SK-N-SH (cell line): ENCODE results near the gene C2CD4D. TPM values are rescaled to one million over a fixed set of nuclear protein-coding genes. Genes with fewer than 3 reads are reported as not detected.

Source experiments
- CTCF ChIA-PET: fragments of 300-600, 350-600 bp; formaldehyde crosslinking; extraction: SDS; loops from one replicate; lab custom pipeline; 2021; lab: Yijun Ruan, JAX
- POLR2A ChIA-PET: fragments of 350-600 bp; sonication (Branson Sonifier 250); formaldehyde crosslinking; extraction: SDS; loops from one replicate; lab custom pipeline; 2020; ENCODE audit warnings: antibody characterized with exemption, inconsistent platforms; lab: Yijun Ruan, JAX
- DNase-seq: peaks from one replicate; pipeline ENCODE4 v3.0.0; 2012
- H2AFZ ChIP-seq: fragments of 200-600 bp; sonication (generic); 2 replicates; pipeline ENCODE4 v1.8.1; 2016; ENCODE audit warnings: antibody characterized with exemption, mild to moderate bottlenecking, low read depth
- H3F3A ChIP-seq: fragments of 200-600 bp; sonication (generic); replicated peaks from 2 replicates; pipeline ENCODE3; 2016; ENCODE audit warnings: antibody characterized with exemption, mild to moderate bottlenecking; ENCODE audit not compliant: insufficient read depth
- H3K27ac ChIP-seq, 2 experiments: fragments of 200-500 bp in 1 of 2; fragments of 200-600 bp in 1 of 2; sonication (Bioruptor generic) in 1 of 2; sonication (generic), shearing (Covaris generic) in 1 of 2; 2 replicates each; pipeline versions ENCODE4 v1.5.1 to v1.6.1; 2014 to 2016; ENCODE audit warnings: low read depth in 2 of 2, inconsistent platforms in 1 of 2, low read length in 1 of 2, mild to moderate bottlenecking in 1 of 2, mixed read lengths in 1 of 2
- H3K27me3 ChIP-seq: fragments of 200-600 bp; sonication (generic), shearing (Covaris generic); 2 replicates; pipeline ENCODE4 v1.6.1; 2016; ENCODE audit warnings: mixed run types; ENCODE audit not compliant: insufficient read depth
- H3K36me3 ChIP-seq, 2 experiments: fragments of 200-500 bp in 1 of 2; fragments of 200-600 bp in 1 of 2; sonication (Bioruptor generic) in 1 of 2; sonication (generic) in 1 of 2; replicated peaks in 1 of 2; 2 replicates each; pipeline versions ENCODE3 to v1.5.1; 2014 to 2016; ENCODE audit warnings: low read length in 1 of 2, mild to moderate bottlenecking in 1 of 2; ENCODE audit not compliant: insufficient read depth in 2 of 2, control insufficient read depth in 1 of 2
- H3K4me1 ChIP-seq, 2 experiments: fragments of 200-500 bp in 1 of 2; fragments of 200-600 bp in 1 of 2; sonication (Bioruptor generic) in 1 of 2; sonication (generic), shearing (Covaris generic) in 1 of 2; 2 replicates each; pipeline versions ENCODE4 v1.5.1 to v1.6.1; 2014 to 2016; ENCODE audit warnings: low read depth in 1 of 2, low read length in 1 of 2, mixed run types in 1 of 2; ENCODE audit not compliant: insufficient read depth in 2 of 2, control insufficient read depth in 1 of 2
- H3K4me2 ChIP-seq: fragments of 200-600 bp; sonication (generic), shearing (Covaris generic); 2 replicates; pipeline ENCODE4 v1.6.1; 2017; ENCODE audit warnings: mixed run types
- H3K4me3 ChIP-seq, 2 experiments: fragments of 200-500 bp in 1 of 2; fragments of 200-600 bp in 1 of 2; sonication (Bioruptor generic) in 1 of 2; sonication (generic), shearing (Covaris generic) in 1 of 2; 2 replicates each; pipeline versions ENCODE4 v1.5.1 to v1.8.1; 2014 to 2016; ENCODE audit warnings: low read depth in 2 of 2, inconsistent platforms in 1 of 2, low read length in 1 of 2, mild to moderate bottlenecking in 1 of 2, mixed read lengths in 1 of 2, moderate library complexity in 1 of 2
- H3K79me2 ChIP-seq: fragments of 200-600 bp; sonication (generic); 2 replicates; pipeline ENCODE4 v1.8.1; 2017; ENCODE audit warnings: mild to moderate bottlenecking; ENCODE audit not compliant: insufficient read depth
- H3K9ac ChIP-seq: fragments of 200-600 bp; sonication (generic); 2 replicates; pipeline ENCODE4 v1.6.1; 2017; ENCODE audit warnings: mixed run types
- H3K9me2 ChIP-seq: fragments of 200-600 bp; sonication (generic); 2 replicates; pipeline ENCODE4 v1.6.1; 2017; ENCODE audit warnings: mixed run types
- H3K9me3 ChIP-seq: fragments of 200-600 bp; sonication (generic); 2 replicates; pipeline ENCODE4 v1.6.1; 2017; ENCODE audit warnings: mixed run types, mild to moderate bottlenecking, moderate library complexity
- H4K20me1 ChIP-seq: fragments of 200-600 bp; sonication (generic); 2 replicates; pipeline ENCODE4 v1.6.1; 2017; ENCODE audit warnings: mild to moderate bottlenecking, mixed run types; ENCODE audit not compliant: insufficient read depth
- ELF1 ChIP-seq: IDR thresholded peaks from 2 replicates; pipeline ENCODE4 v1.4.0; 2012
- EP300 ChIP-seq, 2 experiments: IDR thresholded peaks; 2 replicates each; pipeline versions ENCODE4 v1.4.0 to v1.6.1; 2012; ENCODE audit warnings: borderline replicate concordance in 1 of 2, low read depth in 1 of 2, low read length in 1 of 2
- FOSL2 ChIP-seq: IDR thresholded peaks from 2 replicates; pipeline ENCODE4 v1.4.0; 2012; ENCODE audit warnings: low read depth, mild to moderate bottlenecking, moderate library complexity, borderline replicate concordance
- FOXJ3 ChIP-seq: sonication (generic); formaldehyde crosslinking; IDR thresholded peaks from 2 replicates; pipeline ENCODE4 v1.5.1; 2020; ENCODE audit warnings: mild to moderate bottlenecking, missing genetic modification reagents
- GABPA ChIP-seq: IDR thresholded peaks from 2 replicates; pipeline ENCODE4 v1.4.0; 2012; ENCODE audit warnings: low read depth, mild to moderate bottlenecking
- GATA2 ChIP-seq: sonication (generic); formaldehyde crosslinking; IDR thresholded peaks from 2 replicates; pipeline ENCODE4 v1.5.0; 2020; ENCODE audit warnings: mild to moderate bottlenecking, missing genetic modification reagents
- JUND ChIP-seq: IDR thresholded peaks from 2 replicates; pipeline ENCODE4 v1.4.0; 2012
- MXI1 ChIP-seq: IDR thresholded peaks from 2 replicates; pipeline ENCODE4 v1.6.1; 2012; ENCODE audit warnings: mild to moderate bottlenecking, low read depth, low read length, improper control_type of control experiment
- NFIC ChIP-seq: IDR thresholded peaks from 2 replicates; pipeline ENCODE4 v1.4.0; 2012; ENCODE audit warnings: borderline replicate concordance
- NRF1 ChIP-seq: IDR thresholded peaks from 2 replicates; pipeline ENCODE4 v1.6.1; 2012; ENCODE audit warnings: low read depth, mild to moderate bottlenecking, low read length
- PBX3 ChIP-seq: IDR thresholded peaks from 2 replicates; pipeline ENCODE4; 2012
- RFX5 ChIP-seq: IDR thresholded peaks from 2 replicates; pipeline ENCODE4 v1.6.1; 2012; ENCODE audit warnings: mild to moderate bottlenecking, improper control_type of control experiment, low read length
- USF1 ChIP-seq: IDR thresholded peaks from 2 replicates; pipeline ENCODE4 v1.4.0; 2012; ENCODE audit warnings: low read depth, borderline replicate concordance
- WGBS: methylation state at CpG from one replicate; pipeline ENCODE4 v1.1.6; 2017; ENCODE audit warnings: low lambda C conversion rate; 5-methylcytosine and 5-hydroxymethylcytosine counted together
- polyA plus RNA-seq, 3 experiments: library from polyadenylated mRNA; depleted of rRNA; stranded (reverse); fragments of >200 nt; gene quantifications; 2 replicates each; pipeline ENCODE4 v1.2.3, GENCODE V29; 2012
- TF ChIP-seq, protein P1 (sequence below): IDR thresholded peaks from 2 replicates; pipeline ENCODE4 v1.4.0; 2012; ENCODE audit warnings: low read depth
- TF ChIP-seq, protein P2 (sequence below): IDR thresholded peaks from 2 replicates; pipeline ENCODE4 v1.4.0; 2012; ENCODE audit warnings: low read depth, borderline replicate concordance

The C2CD4D gene
- polyA plus RNA-seq, 1 of the 3 experiments (the other 2 are of a cell fraction), result not detected

DNA sequence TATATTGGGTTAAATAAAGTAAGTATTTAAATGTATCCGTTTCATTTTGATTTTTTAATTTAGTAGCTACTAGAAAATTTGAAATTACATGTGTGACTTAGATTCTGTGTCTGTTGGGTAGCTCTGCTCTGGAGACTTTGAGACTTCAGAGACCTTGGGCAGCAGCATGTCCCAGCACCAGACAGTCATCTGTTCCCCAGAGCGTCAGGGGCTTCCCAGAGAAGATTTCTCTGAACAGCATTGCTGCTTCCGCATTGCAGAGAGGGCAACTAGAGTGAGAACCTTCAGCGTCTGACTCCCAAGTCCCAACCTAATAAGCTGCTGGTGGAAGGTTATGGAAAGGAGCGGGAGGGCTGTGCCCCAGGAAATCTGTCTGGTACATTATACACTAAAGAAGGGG is 41.0 kb downstream of the C2CD4D start:
- ChIA-PET CTCF (interaction anchor here (1.1 to 2.3 kb wide), 5 partner anchors 9 to 38 kb away, joined by 3 to 8 read pairs (median 4); partner anchors contain the start of gene TDRKH), POLR2A (no interaction called here)
- Histone ChIP-seq H3K4me3 (no peak overlapping the region), H3K27me3 (peaks cover 25% of the 10 kb centered on the region; the same call in 1 of the 2 replicates), H2AFZ (no peak overlapping the region), H3K27ac (no peak overlapping the region), H3K4me2 (no peak overlapping the region), H3K79me2 (no peaks in the 10 kb centered on the region), H3K9me3 (no peaks in the 10 kb centered on the region), H3F3A (no peaks in the 10 kb centered on the region), H4K20me1 (no peaks in the 10 kb centered on the region), H3K9ac (no peak overlapping the region), H3K9me2 (no peaks in the 10 kb centered on the region), H3K4me1 (peaks cover 0 to 23% of the 10 kb centered on the region in 2 experiments; a peak in 2 of 4 replicates), H3K36me3 (peaks cover 0 to 4% of the 10 kb centered on the region in 2 experiments)
- no peak for DNase-seq
- TF ChIP-seq PBX3, result no peak
- TF ChIP-seq GATA2 (CRISPR knock-in tag), result no peak
- no peak for TF ChIP-seq FOXJ3 (CRISPR knock-in tag)
- no peak for TF ChIP-seq GABPA
- no peak for TF ChIP-seq FOSL2
- no peak for TF ChIP-seq RFX5
- TF ChIP-seq, protein P1, sequence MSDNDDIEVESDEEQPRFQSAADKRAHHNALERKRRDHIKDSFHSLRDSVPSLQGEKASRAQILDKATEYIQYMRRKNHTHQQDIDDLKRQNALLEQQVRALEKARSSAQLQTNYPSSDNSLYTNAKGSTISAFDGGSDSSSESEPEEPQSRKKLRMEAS, result no peak
- no peak for TF ChIP-seq JUND
- TF ChIP-seq NFIC, result no peak
- TF ChIP-seq USF1, result no peak
- TF ChIP-seq MXI1, result no peak
- TF ChIP-seq NRF1, result no peak
- TF ChIP-seq EP300 (IDR thresholded peaks at IDR 0.05; ENCODE audit: borderline replicate concordance in 1 of 2, low read depth in 1 of 2, low read length in 1 of 2), result no peak
- no peak for TF ChIP-seq ELF1
- TF ChIP-seq, protein P2, sequence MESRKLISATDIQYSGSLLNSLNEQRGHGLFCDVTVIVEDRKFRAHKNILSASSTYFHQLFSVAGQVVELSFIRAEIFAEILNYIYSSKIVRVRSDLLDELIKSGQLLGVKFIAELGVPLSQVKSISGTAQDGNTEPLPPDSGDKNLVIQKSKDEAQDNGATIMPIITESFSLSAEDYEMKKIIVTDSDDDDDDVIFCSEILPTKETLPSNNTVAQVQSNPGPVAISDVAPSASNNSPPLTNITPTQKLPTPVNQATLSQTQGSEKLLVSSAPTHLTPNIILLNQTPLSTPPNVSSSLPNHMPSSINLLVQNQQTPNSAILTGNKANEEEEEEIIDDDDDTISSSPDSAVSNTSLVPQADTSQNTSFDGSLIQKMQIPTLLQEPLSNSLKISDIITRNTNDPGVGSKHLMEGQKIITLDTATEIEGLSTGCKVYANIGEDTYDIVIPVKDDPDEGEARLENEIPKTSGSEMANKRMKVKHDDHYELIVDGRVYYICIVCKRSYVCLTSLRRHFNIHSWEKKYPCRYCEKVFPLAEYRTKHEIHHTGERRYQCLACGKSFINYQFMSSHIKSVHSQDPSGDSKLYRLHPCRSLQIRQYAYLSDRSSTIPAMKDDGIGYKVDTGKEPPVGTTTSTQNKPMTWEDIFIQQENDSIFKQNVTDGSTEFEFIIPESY, result no peak
- 73% methylated on average over 5 of the region's 5 CpGs for WGBS
